Pons (tissue), 1 donor: Measurements from ENCODE around the gene ZNF236.
A peak's percentile ranks its signal among the peaks of the same experiment; 100 is the strongest.

Experiments
- DNase-seq: peaks from one replicate; pipeline ENCODE4 v3.0.0-alpha.2; 2016; ENCODE audit warnings: low spot score

The ZNF236 gene

GRCh38 chr18:76821356-76821874, 942 bp upstream of the ZNF236 start:
- no peak for DNase-seq

DNA sequence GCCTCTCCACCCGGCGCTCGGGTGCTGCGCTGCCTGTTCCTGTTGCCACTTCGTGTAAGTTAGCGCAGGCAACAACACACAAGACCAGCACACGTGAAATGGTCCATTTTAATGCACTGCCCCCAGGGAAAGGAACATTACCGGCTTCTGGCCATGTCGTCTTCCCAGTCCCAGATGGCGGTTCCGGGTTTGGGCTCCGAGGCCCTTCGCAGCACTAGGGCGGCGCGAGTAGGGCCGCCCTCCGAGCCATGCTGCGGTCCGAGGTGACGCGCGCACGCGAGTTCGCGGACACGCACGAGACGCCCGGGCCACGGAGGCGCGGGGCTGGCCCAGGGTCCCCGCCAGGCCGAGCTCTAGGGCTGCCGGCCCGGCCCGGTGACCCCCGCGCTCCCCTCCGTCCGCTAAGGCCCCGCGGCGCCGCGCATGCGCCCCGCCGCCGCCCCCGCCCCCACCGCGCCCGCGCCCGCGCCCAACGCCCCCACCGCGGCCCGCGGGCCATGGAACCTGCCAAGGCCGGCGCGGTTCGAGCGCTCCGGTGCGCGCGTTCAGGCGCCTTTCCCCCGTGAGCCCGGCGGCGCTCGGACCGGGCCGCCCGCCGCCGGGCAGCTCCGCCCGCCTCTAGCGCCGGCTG, 367 bp upstream of the ZNF236 start:
- peak; percentile 56 for DNase-seq

- no peak for DNase-seq
Observed at GRCh38 chr18:76823161-76823538, 793 bp downstream of the ZNF236 start.

DNA sequence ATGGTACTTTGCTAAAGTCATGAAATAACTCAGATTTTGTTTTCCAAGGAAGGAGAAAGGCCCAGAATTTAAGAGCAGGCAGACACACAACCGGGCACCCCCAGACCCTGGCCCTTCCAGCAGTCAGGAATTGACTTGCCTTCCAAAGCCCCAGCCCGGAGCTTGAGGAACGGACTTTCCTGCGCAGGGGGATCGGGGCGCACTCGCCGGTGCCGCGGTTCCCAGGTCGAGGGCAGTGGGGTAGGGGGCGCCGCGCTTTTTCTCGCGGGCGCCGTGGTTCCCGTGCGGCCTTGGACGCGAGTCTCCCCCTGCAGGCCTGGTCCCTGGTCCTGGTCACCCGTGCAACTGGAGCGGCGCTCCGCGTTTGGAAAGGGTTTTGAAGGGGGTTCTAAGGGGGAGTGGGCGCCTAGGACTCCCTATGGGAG, 1.2 kb downstream of the ZNF236 start:
- DNase-seq = no peak

DNA sequence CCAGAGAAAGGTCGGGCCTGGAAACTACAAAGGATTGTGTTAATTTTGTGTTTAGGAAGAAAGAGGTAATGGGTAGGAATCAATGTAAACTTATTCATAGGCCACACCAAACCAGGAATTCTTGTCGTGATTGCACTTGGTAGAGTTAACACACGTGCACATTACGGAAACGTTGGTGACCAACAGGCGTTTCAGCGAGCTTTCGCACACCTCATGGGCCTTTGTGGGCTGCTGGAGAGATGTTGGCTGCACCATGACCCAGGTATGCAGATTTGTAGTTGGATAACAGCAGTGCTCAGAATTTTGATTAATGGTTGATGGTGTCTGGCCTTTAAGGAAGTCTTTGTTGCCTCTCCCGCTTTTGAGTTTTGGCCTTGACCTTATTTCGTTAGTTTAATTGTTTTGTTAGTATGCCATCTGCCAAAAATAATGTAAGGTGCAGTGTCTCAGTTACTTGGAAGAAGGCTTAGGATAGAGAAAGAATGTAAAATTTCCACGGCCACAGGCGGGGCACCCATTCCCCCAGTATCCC, 1.9 kb downstream of the ZNF236 start:
- DNase-seq = peak; percentile 8

DNA sequence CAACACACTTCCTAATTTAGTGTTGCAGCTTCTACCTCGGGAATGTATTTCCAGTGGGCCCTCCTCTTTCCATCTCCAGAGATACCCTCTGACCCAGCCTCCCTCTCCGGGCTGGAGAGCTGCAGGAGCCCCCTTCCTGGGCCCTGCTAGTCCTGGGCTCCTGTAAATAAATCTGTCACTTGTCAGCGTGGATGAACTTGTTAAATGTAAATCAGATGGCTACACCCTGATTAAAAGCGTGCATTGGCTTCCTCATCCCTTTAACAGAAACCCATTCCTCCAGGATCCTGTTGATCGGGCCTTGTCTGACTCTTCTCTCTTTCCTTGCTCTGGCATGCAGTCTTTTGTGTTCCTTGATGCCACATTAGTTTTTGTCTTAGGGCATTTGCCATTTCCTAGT, 2.4 kb downstream of the ZNF236 start:
- peak; percentile 13 for DNase-seq

GRCh38 chr18:76827205-76828200, 5.1 kb downstream of the ZNF236 start:
- DNase-seq = no peak

GRCh38 chr18:76834379-76834778, 12.0 kb downstream of the ZNF236 start:
- no peak for DNase-seq

DNA sequence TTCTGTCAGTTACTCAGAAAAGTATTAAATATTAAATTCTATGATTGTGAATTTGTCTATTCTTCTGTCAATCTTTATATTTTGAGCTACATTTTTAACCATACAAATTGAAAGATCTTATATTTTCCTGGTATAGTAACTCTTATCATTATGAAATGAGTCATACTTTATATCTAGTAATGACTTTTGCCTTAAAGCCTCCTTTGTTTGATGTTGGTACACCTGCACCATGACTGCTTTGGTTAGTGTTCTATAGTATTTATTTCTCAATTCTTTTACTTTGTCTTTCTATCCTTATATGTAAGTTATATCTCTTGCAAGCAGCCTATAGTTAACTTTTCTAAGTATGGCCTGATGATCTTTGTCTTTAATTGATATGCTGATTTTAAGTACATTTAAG, 13.0 kb downstream of the ZNF236 start:
- no peak for DNase-seq

DNA sequence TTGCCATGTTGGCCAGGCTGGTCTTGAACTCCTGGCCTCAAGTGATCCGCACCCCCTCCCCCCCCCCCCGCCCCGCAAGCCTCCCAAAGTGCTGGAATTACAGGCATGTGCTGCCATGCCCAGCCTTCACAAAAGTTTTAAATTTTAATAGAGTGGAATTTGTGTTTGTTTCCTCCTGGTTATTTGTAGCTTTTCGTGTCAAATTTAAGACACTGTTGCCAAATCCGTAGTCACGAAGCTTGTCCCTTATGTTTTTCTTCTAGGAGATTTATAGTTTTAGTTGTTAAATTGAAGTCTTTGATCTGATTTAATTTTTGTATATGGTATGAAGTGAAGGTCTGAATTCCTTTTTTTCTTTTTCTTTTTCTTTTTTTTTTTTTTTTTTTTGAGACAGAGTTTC, 14.7 kb downstream of the ZNF236 start:
- DNase-seq = no peak

- DNase-seq = no peak
Observed at GRCh38 chr18:76838182-76838581, 15.8 kb downstream of the ZNF236 start.

DNA sequence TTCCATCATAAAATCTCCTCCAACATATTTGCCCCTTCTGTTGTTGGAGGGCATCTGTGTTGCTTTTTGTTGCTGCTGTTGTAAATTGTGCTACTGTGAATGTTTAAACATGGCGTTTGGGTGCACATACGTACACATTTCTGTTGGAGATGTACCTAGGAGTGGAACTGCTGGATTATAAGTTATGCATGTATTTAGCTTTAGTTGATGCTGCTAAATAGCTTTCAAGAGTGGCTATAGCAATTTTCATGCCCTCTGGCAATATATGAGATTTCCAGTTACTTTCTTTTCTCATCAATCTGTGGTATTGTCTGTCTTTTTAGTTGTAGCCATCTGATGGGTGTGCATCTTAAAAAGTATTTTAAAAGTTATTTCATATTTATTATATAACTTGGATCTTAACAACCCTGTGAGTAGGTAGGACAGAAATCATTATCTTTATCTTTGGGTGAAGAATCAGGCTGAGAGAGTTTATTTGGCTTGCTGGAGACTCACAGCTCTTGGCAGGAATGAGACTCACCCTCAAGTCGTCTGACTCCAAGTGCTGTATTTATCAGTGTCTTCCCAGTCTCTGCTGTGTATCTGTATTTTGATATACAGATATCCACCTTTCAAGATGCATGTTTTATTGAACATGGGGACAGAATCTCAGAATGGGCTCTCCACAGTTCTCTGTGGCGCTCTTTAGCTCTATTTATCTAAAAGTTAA, 16.9 kb downstream of the ZNF236 start:
- peak; percentile 4 for DNase-seq

DNA sequence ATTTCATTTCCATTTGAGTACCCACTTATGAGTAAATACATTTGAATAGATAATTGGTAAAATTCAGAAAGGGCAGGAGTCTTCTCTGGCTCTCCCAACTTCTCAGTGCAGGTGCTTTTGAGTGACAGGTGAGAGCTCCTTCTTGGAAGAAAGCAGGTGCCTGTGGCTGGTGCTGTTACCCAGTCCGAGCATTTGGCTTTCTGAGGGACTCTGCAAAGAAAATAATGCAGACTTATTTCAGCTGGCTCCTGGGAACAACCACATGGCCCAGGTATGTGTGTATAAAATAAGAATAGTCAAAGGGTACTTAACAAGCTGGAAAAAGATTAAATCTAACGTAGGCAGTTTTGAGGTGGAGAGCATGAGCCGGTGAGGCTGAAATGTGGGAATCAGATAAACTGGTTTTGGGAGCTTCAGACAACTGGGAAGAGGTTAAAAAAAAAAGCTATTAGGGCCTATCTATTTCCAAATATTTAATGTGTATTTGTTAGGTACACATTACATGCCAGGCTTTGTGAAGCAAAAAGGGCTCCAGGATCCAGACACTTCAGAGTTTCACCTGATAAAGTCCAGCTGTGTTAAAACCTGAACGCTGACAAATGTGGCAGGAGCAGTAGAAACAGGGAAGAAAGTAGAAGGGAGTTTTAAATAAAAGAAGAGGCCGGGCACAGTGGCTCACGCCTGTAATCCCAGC, 20.6 kb downstream of the ZNF236 start:
- DNase-seq = no peak

GRCh38 chr18:76844144-76844543, 21.8 kb downstream of the ZNF236 start:
- no peak for DNase-seq

DNA sequence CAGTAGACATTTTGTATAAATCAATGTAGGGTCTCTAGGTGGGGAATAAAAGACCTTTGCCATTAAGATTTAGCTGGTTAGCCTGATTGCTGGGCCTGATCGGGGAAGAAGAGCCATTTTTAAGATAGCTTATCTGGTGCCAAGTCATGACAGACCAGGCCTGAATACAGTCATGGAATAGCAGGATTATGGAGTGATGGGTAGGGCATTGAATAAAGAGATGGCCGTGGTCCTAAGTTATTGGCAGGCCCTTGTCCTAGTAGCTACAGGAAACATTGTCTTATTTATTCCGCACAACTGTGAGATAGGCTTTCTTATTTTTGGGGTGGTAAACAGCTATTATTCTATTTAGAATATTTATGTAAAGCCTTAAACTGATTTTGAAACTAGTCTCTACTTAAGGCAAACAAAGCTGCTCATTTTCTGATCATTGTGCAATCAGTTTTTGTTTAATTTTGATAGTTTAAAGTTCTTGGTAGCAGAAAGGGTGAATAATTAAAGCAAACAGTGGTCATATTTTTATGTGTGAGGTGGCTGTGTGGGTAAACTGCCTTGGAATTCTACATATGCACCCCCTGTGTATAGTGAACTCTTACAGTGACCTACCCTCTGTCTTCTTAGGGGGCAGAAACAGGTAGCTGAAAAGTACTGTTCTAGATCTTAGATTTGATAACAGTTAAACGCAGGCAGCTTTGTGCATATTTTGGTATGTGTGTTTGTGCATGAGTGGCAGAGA, 22.6 kb downstream of the ZNF236 start:
- DNase-seq = no peak

- no peak for DNase-seq
Observed at GRCh38 chr18:76846217-76846616, 23.9 kb downstream of the ZNF236 start.

DNA sequence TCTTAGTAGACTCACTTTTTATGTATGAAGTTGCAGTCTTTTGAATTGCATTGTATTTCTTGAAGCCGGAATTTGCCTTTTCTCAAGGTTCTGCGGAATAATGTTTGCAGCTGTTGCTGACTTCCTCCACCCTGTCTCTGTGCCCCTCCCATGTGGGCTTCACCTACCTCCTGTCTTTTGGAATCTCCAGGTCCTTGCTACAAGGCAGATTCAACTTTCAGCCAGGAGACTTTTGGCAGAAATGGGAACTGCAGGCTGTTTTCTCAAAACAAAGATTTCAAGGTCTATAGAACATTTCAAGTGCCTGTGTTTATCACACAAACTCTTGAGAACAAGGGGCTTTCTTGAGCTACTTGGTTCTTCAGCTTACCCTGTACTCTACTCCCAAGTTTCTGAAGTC, 25.6 kb downstream of the ZNF236 start:
- DNase-seq = no peak

GRCh38 chr18:76850112-76850511, 27.8 kb downstream of the ZNF236 start:
- DNase-seq = no peak

DNA sequence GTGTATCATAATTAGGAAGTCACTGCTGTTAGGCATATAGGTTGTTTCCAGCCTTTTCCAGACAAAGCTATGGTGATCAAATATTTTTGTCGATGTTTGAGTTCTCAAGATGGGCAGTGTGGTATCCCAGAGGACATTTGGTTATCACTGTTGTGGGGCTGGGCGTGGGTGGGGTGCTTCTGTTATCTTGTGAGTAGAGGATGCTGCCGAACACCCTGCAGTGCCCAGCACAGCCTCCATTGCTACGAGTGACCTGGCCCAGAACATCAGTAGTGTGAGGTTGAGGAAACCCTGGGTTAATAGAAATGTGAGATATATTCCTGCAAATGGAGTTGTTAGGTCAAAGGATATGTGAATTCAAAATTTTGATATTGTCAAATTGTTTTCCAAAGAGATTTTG, 33.2 kb downstream of the ZNF236 start:
- DNase-seq = no peak

DNA sequence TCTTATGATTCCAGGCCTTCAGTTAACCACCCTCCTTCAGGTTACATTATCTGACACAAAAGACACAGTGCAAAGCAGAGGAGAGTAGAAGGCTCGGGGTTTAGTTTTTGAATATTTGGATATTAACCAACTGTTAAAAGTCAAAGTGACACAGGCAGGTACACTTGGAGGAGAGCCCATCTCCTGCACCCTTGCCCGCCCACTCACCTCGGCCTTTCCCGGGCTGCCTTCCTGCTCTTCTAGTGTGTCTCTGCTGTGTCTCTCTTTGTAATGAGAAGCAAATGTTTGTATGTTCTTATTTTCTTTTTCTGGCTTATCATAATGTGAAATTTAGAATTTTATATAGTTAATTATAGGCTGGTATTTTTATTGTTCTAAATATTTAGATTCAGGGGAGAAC, 35.1 kb downstream of the ZNF236 start:
- no peak for DNase-seq
